Large intestine (tissue), 3 donors: Measurements from ENCODE around the gene IFNG-AS1. TPM values are rescaled to one million over a fixed set of nuclear protein-coding genes. Genes with fewer than 3 reads are reported as not detected.

ENCODE experiments used
- DNase-seq, 2 donors: peaks; one replicate each; pipeline versions ENCODE4 v3.0.0 to v3.0.0-alpha.2; 2013
- H3K27ac ChIP-seq: one replicate; pipeline ENCODE4 v1.5.1; 2013; ENCODE audit warnings: low read length
- H3K27me3 ChIP-seq: 2 replicates; pipeline ENCODE4 v1.6.1; 2013; ENCODE audit warnings: low read length; ENCODE audit not compliant: control insufficient read depth, insufficient read depth
- H3K36me3 ChIP-seq: 2 replicates; pipeline ENCODE4 v1.6.1; 2013; ENCODE audit warnings: low read length; ENCODE audit not compliant: control insufficient read depth, insufficient read depth
- H3K4me1 ChIP-seq: one replicate; pipeline ENCODE4 v1.6.1; 2013; ENCODE audit warnings: low read length; ENCODE audit not compliant: control insufficient read depth, insufficient read depth
- H3K4me3 ChIP-seq: one replicate; pipeline ENCODE4 v1.5.1; 2013; ENCODE audit warnings: low read length
- H3K9me3 ChIP-seq: one replicate; pipeline ENCODE4 v1.6.1; 2013; ENCODE audit warnings: mild to moderate bottlenecking, low read depth, low read length, moderate library complexity; ENCODE audit not compliant: control insufficient read depth
- WGBS: methylation state at CpG from one replicate; pipeline ENCODE4 v1.1.5; 2013; ENCODE audit warnings: low lambda C conversion rate; ENCODE audit not compliant: insufficient coverage; 5-methylcytosine and 5-hydroxymethylcytosine counted together
- polyA plus RNA-seq: library from polyadenylated mRNA; unstranded; fragments of 120-200 nt; gene quantifications from one replicate; pipeline ENCODE4 v1.2.1, GENCODE V29; 2013

IFNG-AS1 gene
- polyA plus RNA-seq, 1 donor = 0.13 TPM

- Histone ChIP-seq H3K36me3 (no peaks in the 10 kb centered on the region), H3K27ac (no peak overlapping the region), H3K4me1 (no peaks in the 10 kb centered on the region), H3K9me3 (no peaks in the 10 kb centered on the region), H3K4me3 (no peak overlapping the region), H3K27me3 (no peaks in the 10 kb centered on the region)
- no peak for DNase-seq
- 100% methylated on average over 1 of the region's 7 CpGs for WGBS
Observed at GRCh38 chr12:68036642-68037041, 47.4 kb downstream of the IFNG-AS1 start.

GRCh38 chr12:68037616-68038255 lies 48.5 kb downstream of the IFNG-AS1 start:
- no peaks in the 10 kb centered on the region for H3K9me3 ChIP-seq
- H3K4me1 ChIP-seq = no peaks in the 10 kb centered on the region
- no peak overlapping the region for H3K27ac ChIP-seq
- no peak for DNase-seq
- no peaks in the 10 kb centered on the region for H3K36me3 ChIP-seq
- no peaks in the 10 kb centered on the region for H3K27me3 ChIP-seq
- H3K4me3 ChIP-seq = no peak overlapping the region

- 80% methylated on average over 1 of the region's 3 CpGs for WGBS
- H3K27me3 ChIP-seq = no peaks in the 10 kb centered on the region
- no peaks in the 10 kb centered on the region for H3K4me1 ChIP-seq
- H3K36me3 ChIP-seq = no peaks in the 10 kb centered on the region
- no peak for DNase-seq
- H3K27ac ChIP-seq = no peak overlapping the region
- H3K4me3 ChIP-seq = no peak overlapping the region
- no peaks in the 10 kb centered on the region for H3K9me3 ChIP-seq
Observed at GRCh38 chr12:68038650-68039049, 49.4 kb downstream of the IFNG-AS1 start.

- H3K36me3 ChIP-seq = no peaks in the 10 kb centered on the region
- H3K9me3 ChIP-seq = no peaks in the 10 kb centered on the region
- DNase-seq = peak; percentile 48 to 51
- H3K4me3 ChIP-seq = no peak overlapping the region
- WGBS = no CpG with 5 or more reads among the region's 6 CpGs
- no peaks in the 10 kb centered on the region for H3K4me1 ChIP-seq
- no peak overlapping the region for H3K27ac ChIP-seq
- H3K27me3 ChIP-seq = no peaks in the 10 kb centered on the region
Observed at GRCh38 chr12:68040450-68041075, 51.3 kb downstream of the IFNG-AS1 start.

GRCh38 chr12:68042212-68042699 lies 53.0 kb downstream of the IFNG-AS1 start:
- no peak overlapping the region for H3K27ac ChIP-seq
- no peaks in the 10 kb centered on the region for H3K4me1 ChIP-seq
- no peaks in the 10 kb centered on the region for H3K9me3 ChIP-seq
- no peaks in the 10 kb centered on the region for H3K36me3 ChIP-seq
- DNase-seq = no peak
- no CpG with 5 or more reads among the region's 6 CpGs for WGBS
- no peaks in the 10 kb centered on the region for H3K27me3 ChIP-seq
- H3K4me3 ChIP-seq = no peak overlapping the region

- Histone ChIP-seq H3K9me3 (no peaks in the 10 kb centered on the region), H3K4me3 (no peak overlapping the region), H3K27me3 (no peaks in the 10 kb centered on the region), H3K36me3 (no peaks in the 10 kb centered on the region), H3K4me1 (no peaks in the 10 kb centered on the region), H3K27ac (no peak overlapping the region)
- no peak for DNase-seq
- no CpG with 5 or more reads among the region's 1 CpG for WGBS
Observed at GRCh38 chr12:68043435-68043834, 54.2 kb downstream of the IFNG-AS1 start.

GRCh38 chr12:68048648-68049297 lies 59.5 kb downstream of the IFNG-AS1 start:
- no peaks in the 10 kb centered on the region for H3K4me1 ChIP-seq
- 100% methylated on average over 1 of the region's 1 CpG for WGBS
- no peaks in the 10 kb centered on the region for H3K36me3 ChIP-seq
- no peaks in the 10 kb centered on the region for H3K27me3 ChIP-seq
- no peak overlapping the region for H3K27ac ChIP-seq
- DNase-seq = no peak
- H3K9me3 ChIP-seq = no peaks in the 10 kb centered on the region
- no peak overlapping the region for H3K4me3 ChIP-seq

GRCh38 chr12:68056300-68056699 lies 67.1 kb downstream of the IFNG-AS1 start:
- H3K4me1 ChIP-seq = no peaks in the 10 kb centered on the region
- no peak overlapping the region for H3K4me3 ChIP-seq
- no peaks in the 10 kb centered on the region for H3K27me3 ChIP-seq
- peaks cover 5% of the 10 kb centered on the region for H3K9me3 ChIP-seq
- DNase-seq = no peak
- WGBS = 100% methylated on average over 2 of the region's 2 CpGs
- no peaks in the 10 kb centered on the region for H3K36me3 ChIP-seq
- H3K27ac ChIP-seq = no peak overlapping the region

- no CpG with 5 or more reads among the region's 6 CpGs for WGBS
- no peaks in the 10 kb centered on the region for H3K27me3 ChIP-seq
- no peaks in the 10 kb centered on the region for H3K4me1 ChIP-seq
- no peak overlapping the region for H3K27ac ChIP-seq
- H3K9me3 ChIP-seq = peaks cover 7% of the 10 kb centered on the region
- no peaks in the 10 kb centered on the region for H3K36me3 ChIP-seq
- H3K4me3 ChIP-seq = no peak overlapping the region
- no peak for DNase-seq
Observed at GRCh38 chr12:68063900-68064590, 74.8 kb downstream of the IFNG-AS1 start.

- no peak for DNase-seq
- H3K9me3 ChIP-seq = peaks cover 7% of the 10 kb centered on the region
- H3K4me3 ChIP-seq = no peak overlapping the region
- H3K4me1 ChIP-seq = no peaks in the 10 kb centered on the region
- WGBS = no CpG with 5 or more reads among the region's 1 CpG
- H3K27ac ChIP-seq = no peak overlapping the region
- H3K27me3 ChIP-seq = no peaks in the 10 kb centered on the region
- H3K36me3 ChIP-seq = no peaks in the 10 kb centered on the region
Observed at GRCh38 chr12:68065163-68065562, 75.9 kb downstream of the IFNG-AS1 start.
